Vagina (tissue), 2 donors: ENCODE data around the gene TXN. TPM values are rescaled to one million over a fixed set of nuclear protein-coding genes. Genes with fewer than 3 reads are reported as not detected.

Experiments used
- DNase-seq, 2 donors: peaks; one replicate each; pipeline ENCODE4 v3.0.0-alpha.2; 2017; ENCODE audit errors: extremely low spot score in 2 of 2
- H3K27ac ChIP-seq: fragments of 200-600 bp; sonication (generic); one replicate; pipeline ENCODE4 v1.5.1; 2019
- H3K27me3 ChIP-seq: fragments of 200-600 bp; sonication (generic); one replicate; pipeline ENCODE4 v1.5.1; 2019
- H3K36me3 ChIP-seq, 2 donors: fragments of 200-600 bp; sonication (generic); one replicate each; pipeline ENCODE4 v1.5.1; 2017 to 2019
- H3K4me1 ChIP-seq: fragments of 200-600 bp; sonication (generic); one replicate; pipeline ENCODE4 v1.5.1; 2019
- H3K4me3 ChIP-seq, 2 donors: fragments of 200-600 bp; sonication (generic); 1 replicate in 1 of 2; 2 replicates in 1 of 2; pipeline ENCODE4 v1.5.1; 2016 to 2019
- H3K9me3 ChIP-seq: fragments of 200-600 bp; sonication (generic); one replicate; pipeline ENCODE4 v1.5.1; 2019
- POLR2A ChIP-seq, 2 donors: fragments of 450-650 bp; IDR thresholded peaks; one replicate each; pipeline ENCODE4 v1.6.1; 2017; ENCODE audit warnings: antibody characterized with exemption in 2 of 2, mild to moderate bottlenecking in 2 of 2, moderate library complexity in 2 of 2
- POLR2AphosphoS5 ChIP-seq, 2 donors: sonication (generic); formaldehyde crosslinking; IDR thresholded peaks; one replicate each; pipeline ENCODE4 v1.9.0; 2017; ENCODE audit warnings: antibody characterized with exemption in 2 of 2, mild to moderate bottlenecking in 2 of 2, low read depth in 1 of 2; ENCODE audit not compliant: insufficient read depth in 1 of 2
- intact Hi-C: fragments of 100-400 bp; cut with DNase I; formaldehyde crosslinking; loops from one replicate; pipeline ENCODE4 v1.15.1; 2023
- total RNA-seq: library from RNA; depleted of rRNA; stranded (reverse); fragments of >200 nt; gene quantifications from one replicate; pipeline ENCODE4 v1.2.3, GENCODE V29; 2016
- TF ChIP-seq, protein P1 (sequence below), 3 experiments: fragments of 450-650 bp in 2 of 3; fragments of 200-600 bp in 1 of 3; sonication (generic) in 1 of 3; IDR thresholded peaks; one replicate each; pipeline ENCODE4 v1.5.1; 2017 to 2019; ENCODE audit warnings: antibody characterized with exemption in 3 of 3, mild to moderate bottlenecking in 2 of 3, moderate library complexity in 2 of 3

The TXN gene
- 162 TPM for total RNA-seq

- DNase-seq, result peak in 1 of 2 donors; percentile 93
- TF ChIP-seq POLR2AphosphoS5 (IDR thresholded peaks at IDR 0.05; ENCODE audit: insufficient read depth in 1 of 2, low read depth in 1 of 2) (peak; percentile 60 to 88), POLR2A (IDR thresholded peaks at IDR 0.05) (peak in 1 of 2 donors; percentile 88)
- TF ChIP-seq, protein P1, sequence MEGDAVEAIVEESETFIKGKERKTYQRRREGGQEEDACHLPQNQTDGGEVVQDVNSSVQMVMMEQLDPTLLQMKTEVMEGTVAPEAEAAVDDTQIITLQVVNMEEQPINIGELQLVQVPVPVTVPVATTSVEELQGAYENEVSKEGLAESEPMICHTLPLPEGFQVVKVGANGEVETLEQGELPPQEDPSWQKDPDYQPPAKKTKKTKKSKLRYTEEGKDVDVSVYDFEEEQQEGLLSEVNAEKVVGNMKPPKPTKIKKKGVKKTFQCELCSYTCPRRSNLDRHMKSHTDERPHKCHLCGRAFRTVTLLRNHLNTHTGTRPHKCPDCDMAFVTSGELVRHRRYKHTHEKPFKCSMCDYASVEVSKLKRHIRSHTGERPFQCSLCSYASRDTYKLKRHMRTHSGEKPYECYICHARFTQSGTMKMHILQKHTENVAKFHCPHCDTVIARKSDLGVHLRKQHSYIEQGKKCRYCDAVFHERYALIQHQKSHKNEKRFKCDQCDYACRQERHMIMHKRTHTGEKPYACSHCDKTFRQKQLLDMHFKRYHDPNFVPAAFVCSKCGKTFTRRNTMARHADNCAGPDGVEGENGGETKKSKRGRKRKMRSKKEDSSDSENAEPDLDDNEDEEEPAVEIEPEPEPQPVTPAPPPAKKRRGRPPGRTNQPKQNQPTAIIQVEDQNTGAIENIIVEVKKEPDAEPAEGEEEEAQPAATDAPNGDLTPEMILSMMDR (IDR thresholded peaks at IDR 0.05), result no peak
- Histone ChIP-seq H3K9me3 (no peaks in the 10 kb centered on the region), H3K36me3 (no peaks in the 10 kb centered on the region), H3K27ac (peak within 1 kb of the TSS; percentile 95), H3K4me1 (peaks cover 45% of the 10 kb centered on the region), H3K27me3 (no peaks in the 10 kb centered on the region), H3K4me3 (peak within 1 kb of the TSS; percentile 69 to 96)
- intact Hi-C loops, result no loop called here
These were observed at the start of gene TXN for GRCh38 chr9:110256380-110257096. Gene TXN (minus strand): TSS chr9:110256507. CDS start chr9:110256435, 72 bp downstream.

- no peak for DNase-seq
- TF ChIP-seq POLR2AphosphoS5 (IDR thresholded peaks at IDR 0.05; ENCODE audit: insufficient read depth in 1 of 2, low read depth in 1 of 2), result no peak
- H3K4me1 ChIP-seq, result no peaks in the 10 kb centered on the region
- H3K27ac ChIP-seq, result no peak overlapping the region
- intact Hi-C loops, result no loop called here
- H3K4me3 ChIP-seq, result no peak overlapping the region
- no peaks in the 10 kb centered on the region for H3K27me3 ChIP-seq
- H3K36me3 ChIP-seq, result no peaks in the 10 kb centered on the region
- H3K9me3 ChIP-seq, result no peaks in the 10 kb centered on the region
These were observed 46.8 kb upstream of the TXN start for GRCh38 chr9:110303133-110303532.

DNA sequence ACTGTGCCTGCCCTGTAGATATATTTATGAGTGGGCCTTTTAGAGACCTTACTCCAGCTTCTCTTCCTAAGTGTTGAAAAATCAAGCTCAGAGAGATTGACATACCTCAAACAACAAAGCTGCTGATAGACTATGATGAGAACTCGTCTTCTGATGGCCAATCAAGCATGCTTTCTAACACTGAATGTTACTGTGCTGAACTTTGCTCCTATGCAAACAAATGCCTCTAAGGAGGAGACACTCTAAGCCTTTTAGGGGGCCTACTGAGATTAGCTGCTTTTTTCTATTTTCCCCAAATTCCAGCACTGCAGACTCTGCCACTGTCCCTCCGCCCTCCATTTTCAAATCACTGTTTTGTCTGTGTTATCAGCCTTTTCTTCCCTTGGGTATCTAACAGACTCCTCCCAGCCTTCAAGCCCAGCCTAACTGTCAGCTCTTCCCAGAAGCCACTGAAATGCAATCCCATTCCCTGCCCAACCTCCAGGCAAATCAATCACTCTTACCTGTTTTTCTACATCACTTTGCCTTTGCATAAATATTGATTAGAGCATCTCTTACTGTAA is 41.8 kb upstream of the TXN start:
- no peak for DNase-seq
- Histone ChIP-seq H3K4me1 (no peaks in the 10 kb centered on the region), H3K27me3 (no peaks in the 10 kb centered on the region), H3K4me3 (no peak overlapping the region), H3K9me3 (no peaks in the 10 kb centered on the region), H3K36me3 (no peaks in the 10 kb centered on the region), H3K27ac (no peak overlapping the region)
- intact Hi-C loops, result no loop called here
- TF ChIP-seq POLR2AphosphoS5 (IDR thresholded peaks at IDR 0.05; ENCODE audit: insufficient read depth in 1 of 2, low read depth in 1 of 2) (no peak), POLR2A (IDR thresholded peaks at IDR 0.05) (no peak)
- TF ChIP-seq, protein P1 (IDR thresholded peaks at IDR 0.05), result no peak

DNA sequence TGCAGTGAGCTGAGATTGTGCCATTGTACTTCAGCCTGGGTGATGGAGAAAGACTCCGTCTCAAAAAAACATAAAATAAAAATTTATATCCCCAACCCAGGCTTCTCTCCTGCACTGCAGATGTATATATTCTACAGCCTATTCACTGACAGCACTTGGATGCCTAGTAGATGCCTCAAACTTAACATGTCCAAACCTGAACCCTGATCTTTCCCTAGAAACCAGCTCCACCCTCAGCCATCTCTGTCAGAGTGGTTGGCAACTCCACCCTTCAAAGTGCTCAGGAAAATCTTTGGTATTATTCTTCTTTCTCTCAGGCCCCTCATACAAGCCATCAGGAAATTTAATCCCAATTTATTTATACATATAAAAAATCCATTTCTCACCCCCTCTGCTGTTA is 36.9 kb upstream of the TXN start:
- intact Hi-C loops, result no loop called here
- H3K27ac ChIP-seq, result no peak overlapping the region
- H3K9me3 ChIP-seq, result no peaks in the 10 kb centered on the region
- H3K4me3 ChIP-seq, result no peak overlapping the region
- TF ChIP-seq POLR2A (IDR thresholded peaks at IDR 0.05), result no peak
- no peak for TF ChIP-seq POLR2AphosphoS5 (IDR thresholded peaks at IDR 0.05; ENCODE audit: insufficient read depth in 1 of 2, low read depth in 1 of 2)
- TF ChIP-seq, protein P1 (IDR thresholded peaks at IDR 0.05), result no peak
- H3K4me1 ChIP-seq, result no peaks in the 10 kb centered on the region
- H3K27me3 ChIP-seq, result no peaks in the 10 kb centered on the region
- no peak for DNase-seq
- no peaks in the 10 kb centered on the region for H3K36me3 ChIP-seq

DNA sequence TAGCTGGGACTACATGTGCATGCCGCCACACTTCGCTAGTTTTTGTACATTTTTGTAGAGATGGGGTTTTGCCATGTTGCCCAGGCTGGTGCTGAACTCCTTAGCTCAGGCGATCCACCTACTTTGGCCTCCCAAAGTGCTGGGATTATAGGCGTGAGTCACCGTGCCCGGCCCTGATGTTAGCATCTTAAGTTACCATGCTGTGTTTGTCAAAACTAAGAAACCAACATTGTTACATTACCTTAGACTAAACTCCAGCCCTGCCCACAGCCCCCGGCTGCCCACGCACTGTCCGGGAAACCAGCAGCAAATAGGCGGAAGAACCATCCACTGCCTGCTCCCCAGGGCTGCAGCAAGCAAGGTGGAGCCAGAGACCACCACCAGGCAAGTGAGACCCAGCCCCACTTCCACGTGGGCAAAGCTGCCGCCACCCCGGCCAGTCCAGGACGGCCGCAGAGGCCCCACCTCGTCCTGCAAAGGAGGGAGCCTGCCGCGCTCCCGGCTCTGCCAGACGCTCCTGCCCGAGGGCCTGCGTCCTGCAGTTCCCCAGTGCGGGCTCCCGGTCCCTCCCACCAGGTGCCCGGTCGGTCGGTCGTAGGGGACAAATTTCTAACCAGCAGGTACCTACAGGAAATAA is 35.7 kb upstream of the TXN start:
- intact Hi-C loops, result no loop called here

More for the DNA sequence above, 35.7 kb upstream of the TXN start:
- H3K27me3 ChIP-seq, result no peaks in the 10 kb centered on the region
- no peaks in the 10 kb centered on the region for H3K9me3 ChIP-seq
- DNase-seq, result no peak
- TF ChIP-seq POLR2A (IDR thresholded peaks at IDR 0.05), result no peak
- TF ChIP-seq POLR2AphosphoS5 (IDR thresholded peaks at IDR 0.05; ENCODE audit: insufficient read depth in 1 of 2, low read depth in 1 of 2), result no peak
- TF ChIP-seq, protein P1 (IDR thresholded peaks at IDR 0.05), result no peak
- no peak overlapping the region for H3K4me3 ChIP-seq
- no peaks in the 10 kb centered on the region for H3K4me1 ChIP-seq
- H3K36me3 ChIP-seq, result no peaks in the 10 kb centered on the region
- H3K27ac ChIP-seq, result no peak overlapping the region
